H1 (cell line): ENCODE results near the gene GNG12. TPM values are rescaled to one million over a fixed set of nuclear protein-coding genes. Genes with fewer than 3 reads are reported as not detected.

ENCODE experiments used
- CHD2 ChIP-seq: IDR thresholded peaks from 2 replicates; pipeline ENCODE4 v1.6.1; 2012; ENCODE audit warnings: low read length, improper control_type of control experiment
- GTF2F1 ChIP-seq: IDR thresholded peaks from 2 replicates; pipeline ENCODE4 v1.6.1; 2012; ENCODE audit warnings: low read depth, low read length, improper control_type of control experiment, borderline replicate concordance
- JUN ChIP-seq: IDR thresholded peaks from 2 replicates; pipeline ENCODE4 v1.6.1; 2011; ENCODE audit warnings: low read depth, mild to moderate bottlenecking, improper control_type of control experiment, low read length
- NRF1 ChIP-seq: IDR thresholded peaks from 2 replicates; pipeline ENCODE4 v1.6.1; 2011; ENCODE audit warnings: mild to moderate bottlenecking, low read depth, low read length, improper control_type of control experiment
- POU5F1 ChIP-seq: IDR thresholded peaks from 2 replicates; pipeline ENCODE4 v1.6.1; 2011; ENCODE audit warnings: low read depth, mild to moderate bottlenecking, low read length, moderate library complexity
- SP4 ChIP-seq: IDR thresholded peaks from 2 replicates; pipeline ENCODE4 v1.6.1; 2012; ENCODE audit warnings: low read length, inconsistent platforms
- polyA plus RNA-seq, 7 experiments: library from polyadenylated mRNA; depleted of rRNA in 3 of 7; stranded (reverse) in 5 of 7; unstranded in 2 of 7; fragments of >200 nt in 5 of 7; fragments of 200-250 nt in 2 of 7; gene quantifications; 1 replicate in 5 of 7; 2 replicates in 1 of 7; 4 replicates in 1 of 7; pipeline versions ENCODE4 v1.2.1 to v1.2.3, GENCODE V29; 2011 to 2013; ENCODE audit warnings: missing spikeins in 2 of 7, mixed read lengths in 2 of 7
- total RNA-seq: library from RNA; stranded (reverse); fragmentation: NEBNext Ultra II Directional; extraction: Animal tissue kit (Norgen Biotek cat#: 25700); gene quantifications from 2 replicates; pipeline ENCODE4 v1.2.1, GENCODE V29; 2021

GNG12 gene
- total and polyA plus RNA-seq, 2 of the 8 experiments (the other 6 are each of a cell fraction or from before 2014, with no cell fraction given) = 11.4 to 35.8 TPM

DNA sequence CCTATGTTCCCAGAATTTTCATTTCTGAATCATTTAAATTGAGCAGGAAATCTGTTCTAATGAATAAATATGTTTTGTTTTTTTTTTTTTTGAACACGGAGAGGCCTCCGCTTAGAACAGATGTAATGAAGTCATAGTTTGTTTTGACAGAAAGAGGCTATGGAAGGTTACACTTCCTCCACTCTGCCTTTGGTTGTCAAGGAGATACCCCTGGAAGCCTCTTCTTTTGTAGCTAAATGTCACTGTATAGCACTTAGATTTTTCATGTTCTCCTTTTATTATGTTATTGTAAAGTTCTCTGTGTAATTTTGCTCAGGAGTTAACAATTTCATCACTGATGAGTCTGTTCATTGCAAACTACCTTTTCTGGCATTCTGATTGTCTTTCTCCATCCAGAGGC, 22.7 kb upstream of the GNG12 start (continued):
- TF ChIP-seq POU5F1 = no peak
- no peak for TF ChIP-seq SP4
- TF ChIP-seq GTF2F1 = no peak
- TF ChIP-seq JUN = no peak
- TF ChIP-seq CHD2 = no peak
- TF ChIP-seq NRF1 = no peak
